HG03095 (cell line): ENCODE data around the gene MYO1C.
"Not testable (repeated sequence)": the region's sequence is repeated elsewhere in the genome, so short reads cannot be mapped to it uniquely, and the experiment has no call there.

Source experiments
- ATAC-seq: cut with Tn5 transposase; IDR thresholded peaks from one replicate; pipeline ENCODE4 v1.9.1; 2021; ENCODE audit warnings: moderate library complexity; ENCODE audit not compliant: unreplicated experiment

Gene MYO1C

GRCh38 chr17:1431631-1432104 is 60.8 kb downstream of the MYO1C start:
- ATAC-seq = no peak

GRCh38 chr17:1423456-1424135 is 68.9 kb downstream of the MYO1C start:
- ATAC-seq = no peak

- ATAC-seq = no peak
These were observed 69.6 kb downstream of the MYO1C start for GRCh38 chr17:1422885-1423284.

GRCh38 chr17:1421470-1421869 is 71.0 kb downstream of the MYO1C start:
- ATAC-seq = no peak

GRCh38 chr17:1420981-1421380 is 71.5 kb downstream of the MYO1C start:
- ATAC-seq = no peak

- ATAC-seq = no peak
These were observed 72.3 kb downstream of the MYO1C start for GRCh38 chr17:1420163-1420562.

GRCh38 chr17:1418476-1418875 is 74.0 kb downstream of the MYO1C start:
- not testable (repeated sequence) for ATAC-seq

- ATAC-seq = no peak
These were observed 76.1 kb downstream of the MYO1C start for GRCh38 chr17:1416414-1416813.

GRCh38 chr17:1414634-1415033 is 77.9 kb downstream of the MYO1C start:
- no peak for ATAC-seq
